HepG2 (cell line): ENCODE results near the gene SNRNP35. TPM values are rescaled to one million over a fixed set of nuclear protein-coding genes. Genes with fewer than 3 reads are reported as not detected.

Experiments
- DMTF1 ChIP-seq: sonication (generic); formaldehyde crosslinking; IDR thresholded peaks from 2 replicates; pipeline ENCODE4 v1.4.0; 2020; ENCODE audit warnings: mild to moderate bottlenecking, missing genetic modification reagents
- FOXC1 ChIP-seq: sonication (generic); formaldehyde crosslinking; IDR thresholded peaks from 2 replicates; pipeline ENCODE4 v1.8.0; 2022; ENCODE audit warnings: mild to moderate bottlenecking, missing genetic modification reagents, borderline replicate concordance
- FOXO1 ChIP-seq: sonication (generic); formaldehyde crosslinking; IDR thresholded peaks from 2 replicates; pipeline ENCODE4 v1.4.0; 2020; ENCODE audit warnings: missing genetic modification reagents
- JDP2 ChIP-seq: sonication (generic); formaldehyde crosslinking; IDR thresholded peaks from 2 replicates; pipeline ENCODE4 v1.8.1; 2022; ENCODE audit warnings: missing genetic modification reagents, borderline replicate concordance
- KMT2A ChIP-seq: sonication (generic); formaldehyde crosslinking; IDR thresholded peaks from 2 replicates; pipeline ENCODE4 v1.4.0; 2020; ENCODE audit warnings: missing genetic modification reagents
- LCORL ChIP-seq, 2 experiments: fragments of 450-650 bp in 1 of 2; sonication (generic) in 1 of 2; formaldehyde crosslinking in 1 of 2; IDR thresholded peaks; 2 replicates each; pipeline versions ENCODE4 v1.5.0 to v1.6.1; 2017 to 2020; ENCODE audit warnings: antibody characterized with exemption in 1 of 2, missing genetic modification reagents in 1 of 2
- MED1 ChIP-seq: sonication (generic); formaldehyde crosslinking; IDR thresholded peaks from 2 replicates; pipeline ENCODE4 v1.4.0; 2020; ENCODE audit warnings: missing genetic modification reagents
- MEIS1 ChIP-seq: sonication (generic); formaldehyde crosslinking; IDR thresholded peaks from 2 replicates; pipeline ENCODE4 v1.9.0; 2021; ENCODE audit warnings: mild to moderate bottlenecking, missing genetic modification reagents, moderate library complexity, borderline replicate concordance
- MXI1 ChIP-seq: IDR thresholded peaks from 3 replicates; pipeline ENCODE4 v1.6.1; 2012; ENCODE audit warnings: low read depth, low read length, inconsistent platforms, borderline replicate concordance
- PRDM10 ChIP-seq: sonication (generic); formaldehyde crosslinking; IDR thresholded peaks from 2 replicates; pipeline ENCODE4 v1.4.0; 2020; ENCODE audit warnings: low read depth, missing genetic modification reagents
- XRCC5 ChIP-seq: fragments of 200-400 bp; formaldehyde crosslinking; optimal IDR thresholded peaks from 2 replicates; pipeline ENCODE3; 2017; ENCODE audit warnings: mild to moderate bottlenecking, low read length
- ZBTB4 ChIP-seq: sonication (generic); formaldehyde crosslinking; IDR thresholded peaks from 2 replicates; pipeline ENCODE4 v1.4.0; 2020; ENCODE audit warnings: missing genetic modification reagents, mild to moderate bottlenecking, borderline replicate concordance
- ZFP37 ChIP-seq: sonication (generic); formaldehyde crosslinking; IDR thresholded peaks from 2 replicates; pipeline ENCODE4 v1.4.0; 2020; ENCODE audit warnings: missing genetic modification reagents, borderline replicate concordance
- ZFY ChIP-seq: sonication (generic); formaldehyde crosslinking; IDR thresholded peaks from 2 replicates; pipeline ENCODE4 v1.4.0; 2020; ENCODE audit warnings: missing genetic modification reagents
- ZHX1 ChIP-seq: sonication (generic); formaldehyde crosslinking; IDR thresholded peaks from 2 replicates; pipeline ENCODE4 v1.8.1; 2022; ENCODE audit warnings: low read depth, mild to moderate bottlenecking, missing genetic modification reagents
- ZNF580 ChIP-seq: IDR thresholded peaks from 2 replicates; pipeline ENCODE4 v1.6.1; 2016; ENCODE audit warnings: low read depth, borderline replicate concordance
- ZNF788 ChIP-seq: sonication (generic); formaldehyde crosslinking; IDR thresholded peaks from 2 replicates; pipeline ENCODE4 v1.5.0; 2020; ENCODE audit warnings: mild to moderate bottlenecking, missing genetic modification reagents, borderline replicate concordance
- polyA plus RNA-seq, 8 experiments: library from polyadenylated mRNA; depleted of rRNA in 3 of 8; stranded (reverse) in 7 of 8; unstranded in 1 of 8; fragments of >200 nt; fragmentation: Illumina TruSeq in 4 of 8; extraction: Trizol in 4 of 8; gene quantifications; 2 replicates each; pipeline versions ENCODE4 v1.2.1 to v1.2.3, GENCODE V29; 2011 to 2016; ENCODE audit warnings: low read depth in 4 of 8, missing spikeins in 1 of 8, mixed read lengths in 1 of 8; ENCODE audit not compliant: insufficient read depth in 1 of 8
- total RNA-seq, 5 experiments: library from RNA; depleted of rRNA; stranded (reverse); fragments of >200 nt; fragmentation: Illumina TruSeq; extraction: Trizol; gene quantifications; 2 replicates each; pipeline ENCODE4 v1.2.3, GENCODE V29; 2016; ENCODE audit warnings: low read depth in 1 of 5

SNRNP35 gene
- total and polyA plus RNA-seq, 2 of the 13 experiments (the other 11 are each of a cell fraction or from before 2014, with no cell fraction given) = 11.3 to 22.6 TPM

GRCh38 chr12:123472438-123472849, 14.5 kb downstream of the SNRNP35 start (continued):
- TF ChIP-seq ZHX1 (0 out of 2 replicates have a peak, but pooled peaks have one; percentile 72), DMTF1 (CRISPR knock-in tag) (no peak), FOXC1 (CRISPR knock-in tag) (peak; percentile 89), ZBTB4 (peak; percentile 92), ZFP37 (CRISPR knock-in tag) (peak; percentile 72; the same call in 1 of the 2 replicates), XRCC5 (no peak), MXI1 (peak; percentile 56; the same call in 1 of the 3 replicates), ZFY (CRISPR knock-in tag) (peak; percentile 40; the same call in 1 of the 2 replicates), PRDM10 (CRISPR knock-in tag) (0 out of 2 replicates have a peak, but pooled peaks have one; percentile 19), KMT2A (peak; percentile 78), ZNF788 (CRISPR knock-in tag) (peak; percentile 54; the same call in 1 of the 2 replicates), JDP2 (no peak), ZNF580 (CRISPR knock-in tag) (no peak), MEIS1 (CRISPR knock-in tag) (peak; percentile 61; the same call in 1 of the 2 replicates), FOXO1 (peak; percentile 79), LCORL (IDR thresholded peaks at IDR 0.05) (no peak), LCORL (CRISPR knock-in tag; IDR thresholded peaks at IDR 0.05) (peak; percentile 87), MED1 (CRISPR knock-in tag) (peak; percentile 92)
